DOHH2 (cell line): ENCODE measurements around the gene TMEM107.

Source experiments
- EZH2phosphoT487 ChIP-seq: fragments of 200-600 bp; sonication (generic); IDR thresholded peaks from 2 replicates; pipeline ENCODE4 v1.6.1; 2017; ENCODE audit warnings: borderline replicate concordance, mild to moderate bottlenecking, antibody characterized with exemption, low read length, moderate library complexity, mixed read lengths
- TF ChIP-seq, protein P1 (sequence below): fragments of 200-600 bp; sonication (generic); IDR thresholded peaks from one replicate; pipeline ENCODE4 v1.5.1; 2014; ENCODE audit warnings: antibody characterized with exemption, mild to moderate bottlenecking, low read depth, low read length; ENCODE audit not compliant: poor library complexity, severe bottlenecking

DNA sequence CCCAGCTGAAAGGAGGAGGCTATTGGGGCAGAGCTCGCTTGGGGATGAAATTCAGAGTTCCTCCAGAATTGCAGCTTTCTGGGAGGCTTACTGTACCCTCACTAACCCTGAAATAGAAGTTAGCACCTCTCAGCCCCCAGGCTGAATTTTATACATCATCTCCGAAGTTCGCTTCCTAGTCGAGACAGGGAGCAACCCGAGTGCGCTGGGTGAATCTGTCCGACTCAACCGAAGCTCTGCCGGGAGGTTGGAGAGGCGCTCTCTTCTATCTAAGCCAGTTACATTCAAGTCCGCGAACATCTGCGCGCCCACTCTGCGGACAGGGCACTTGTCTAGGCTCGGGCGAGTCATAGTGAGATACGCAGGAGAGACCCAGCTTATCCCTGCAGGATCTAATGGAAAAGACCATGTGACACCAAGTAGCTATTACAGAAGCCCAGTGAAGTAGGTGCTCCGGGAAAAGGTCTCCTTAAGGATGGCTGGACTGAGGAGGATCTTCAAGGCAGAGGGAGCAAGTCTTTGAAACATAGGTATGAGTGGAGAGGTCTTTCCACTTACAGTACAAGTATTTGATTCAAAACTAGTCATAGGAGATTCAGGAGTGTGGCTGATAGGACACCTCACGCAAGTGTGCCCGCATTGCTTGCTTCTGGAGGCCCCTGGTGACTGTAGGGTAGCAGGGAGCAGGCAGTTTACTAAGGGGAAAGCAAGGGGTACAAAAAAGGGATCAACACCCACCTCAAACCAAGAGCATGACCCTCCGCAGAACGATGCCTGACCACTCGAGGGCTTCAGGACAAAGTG, 51.6 kb downstream of the TMEM107 start:
- TF ChIP-seq EZH2phosphoT487, result no peak; the same call in 1 of the 2 replicates
- TF ChIP-seq, protein P1, sequence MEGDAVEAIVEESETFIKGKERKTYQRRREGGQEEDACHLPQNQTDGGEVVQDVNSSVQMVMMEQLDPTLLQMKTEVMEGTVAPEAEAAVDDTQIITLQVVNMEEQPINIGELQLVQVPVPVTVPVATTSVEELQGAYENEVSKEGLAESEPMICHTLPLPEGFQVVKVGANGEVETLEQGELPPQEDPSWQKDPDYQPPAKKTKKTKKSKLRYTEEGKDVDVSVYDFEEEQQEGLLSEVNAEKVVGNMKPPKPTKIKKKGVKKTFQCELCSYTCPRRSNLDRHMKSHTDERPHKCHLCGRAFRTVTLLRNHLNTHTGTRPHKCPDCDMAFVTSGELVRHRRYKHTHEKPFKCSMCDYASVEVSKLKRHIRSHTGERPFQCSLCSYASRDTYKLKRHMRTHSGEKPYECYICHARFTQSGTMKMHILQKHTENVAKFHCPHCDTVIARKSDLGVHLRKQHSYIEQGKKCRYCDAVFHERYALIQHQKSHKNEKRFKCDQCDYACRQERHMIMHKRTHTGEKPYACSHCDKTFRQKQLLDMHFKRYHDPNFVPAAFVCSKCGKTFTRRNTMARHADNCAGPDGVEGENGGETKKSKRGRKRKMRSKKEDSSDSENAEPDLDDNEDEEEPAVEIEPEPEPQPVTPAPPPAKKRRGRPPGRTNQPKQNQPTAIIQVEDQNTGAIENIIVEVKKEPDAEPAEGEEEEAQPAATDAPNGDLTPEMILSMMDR, result no peak
